HG03064 (cell line): ENCODE data around the gene PMEPA1.
A peak's percentile ranks its signal among the peaks of the same experiment; 100 is the strongest.

Experiments
- ATAC-seq: cut with Tn5 transposase; IDR thresholded peaks from one replicate; pipeline ENCODE4 v1.9.1; 2021; ENCODE audit warnings: low read depth; ENCODE audit not compliant: unreplicated experiment

The PMEPA1 gene

GRCh38 chr20:57680934-57681914 is 28.6 kb downstream of the PMEPA1 start:
- ATAC-seq: no peak

DNA sequence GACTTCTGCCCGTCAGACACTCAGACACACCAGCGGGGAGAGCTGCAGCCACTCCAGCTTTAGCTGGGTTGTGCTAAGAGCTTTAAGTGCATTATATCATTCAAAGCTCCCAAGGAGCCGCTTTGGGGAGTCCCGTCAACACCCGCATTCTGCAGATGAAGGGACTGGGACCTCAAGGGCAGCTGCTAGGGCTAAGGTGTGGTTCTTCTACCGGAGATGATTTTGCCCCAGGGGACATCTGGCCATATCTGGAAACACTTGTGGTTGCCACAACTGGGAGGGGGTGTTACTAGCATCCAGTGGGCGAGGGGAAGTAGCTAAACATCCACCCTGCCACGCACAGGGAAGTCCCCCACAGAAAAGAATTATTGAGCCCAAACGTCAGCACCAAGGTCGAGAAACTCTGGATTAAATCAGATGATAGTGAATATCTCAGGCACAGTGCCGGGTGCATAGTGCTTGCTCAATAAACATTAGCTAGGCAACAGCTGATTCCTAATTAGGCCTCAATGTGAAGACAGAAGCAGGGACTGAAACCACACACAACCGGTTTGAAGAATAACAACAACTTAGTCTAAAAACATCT is 29.6 kb downstream of the PMEPA1 start:
- ATAC-seq: peak; percentile 55

DNA sequence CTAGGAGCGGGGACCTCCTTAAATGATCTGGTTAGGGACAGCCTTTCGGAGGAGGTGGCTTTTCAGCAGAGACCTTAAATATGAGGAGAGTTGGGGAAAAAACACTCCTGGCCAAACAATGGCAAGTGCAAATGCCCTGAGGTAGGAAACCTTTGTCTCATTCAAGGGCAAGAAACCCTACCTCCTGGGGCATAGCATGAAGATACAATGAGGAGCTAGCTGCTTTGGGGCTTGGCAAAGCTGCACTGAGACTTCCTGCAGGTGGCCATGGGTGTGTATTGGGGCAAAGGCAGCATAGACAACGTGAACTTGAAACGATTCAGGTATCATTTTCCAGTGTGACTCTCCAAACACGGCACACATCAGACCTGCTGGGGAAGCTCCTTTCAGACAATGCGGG is 30.7 kb downstream of the PMEPA1 start:
- ATAC-seq: no peak

DNA sequence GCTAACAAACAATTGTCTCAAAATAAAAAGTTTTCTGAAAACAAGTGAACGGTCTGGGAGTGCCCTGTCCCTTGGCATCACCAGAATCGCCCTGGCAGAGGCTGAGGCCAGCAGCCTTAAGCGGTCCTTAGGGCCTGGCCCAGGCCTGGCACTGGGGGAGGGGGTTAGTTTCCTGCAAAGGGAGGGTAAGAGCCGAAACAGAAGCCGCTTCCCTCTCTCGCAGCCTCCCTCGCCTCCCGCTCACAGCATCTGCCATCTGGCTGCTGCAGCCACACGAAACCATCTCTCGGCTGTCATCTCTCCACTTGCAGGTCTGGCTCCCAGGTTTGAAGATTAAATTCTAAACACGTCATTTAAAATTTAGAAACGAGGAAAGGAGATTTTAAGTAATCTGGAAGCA is 31.5 kb downstream of the PMEPA1 start:
- no peak for ATAC-seq

DNA sequence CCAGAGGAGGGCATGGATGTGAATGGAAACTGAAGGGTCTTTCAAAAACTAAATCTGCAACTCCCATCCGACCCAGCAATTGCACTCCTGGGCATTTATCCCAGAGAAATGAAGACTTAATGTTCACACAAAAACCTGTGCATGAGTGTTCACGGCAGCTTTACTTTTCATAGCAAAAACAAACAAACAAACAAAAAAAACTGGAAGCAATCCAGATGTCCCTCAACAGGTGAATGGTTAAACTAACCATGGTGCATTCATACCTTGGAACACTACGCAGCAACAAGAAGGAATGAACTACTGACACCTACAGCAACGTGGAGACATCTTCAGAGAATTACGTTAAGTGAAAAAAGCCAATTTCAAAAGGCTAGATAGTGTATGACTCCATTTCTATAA is 32.2 kb downstream of the PMEPA1 start:
- no peak for ATAC-seq

DNA sequence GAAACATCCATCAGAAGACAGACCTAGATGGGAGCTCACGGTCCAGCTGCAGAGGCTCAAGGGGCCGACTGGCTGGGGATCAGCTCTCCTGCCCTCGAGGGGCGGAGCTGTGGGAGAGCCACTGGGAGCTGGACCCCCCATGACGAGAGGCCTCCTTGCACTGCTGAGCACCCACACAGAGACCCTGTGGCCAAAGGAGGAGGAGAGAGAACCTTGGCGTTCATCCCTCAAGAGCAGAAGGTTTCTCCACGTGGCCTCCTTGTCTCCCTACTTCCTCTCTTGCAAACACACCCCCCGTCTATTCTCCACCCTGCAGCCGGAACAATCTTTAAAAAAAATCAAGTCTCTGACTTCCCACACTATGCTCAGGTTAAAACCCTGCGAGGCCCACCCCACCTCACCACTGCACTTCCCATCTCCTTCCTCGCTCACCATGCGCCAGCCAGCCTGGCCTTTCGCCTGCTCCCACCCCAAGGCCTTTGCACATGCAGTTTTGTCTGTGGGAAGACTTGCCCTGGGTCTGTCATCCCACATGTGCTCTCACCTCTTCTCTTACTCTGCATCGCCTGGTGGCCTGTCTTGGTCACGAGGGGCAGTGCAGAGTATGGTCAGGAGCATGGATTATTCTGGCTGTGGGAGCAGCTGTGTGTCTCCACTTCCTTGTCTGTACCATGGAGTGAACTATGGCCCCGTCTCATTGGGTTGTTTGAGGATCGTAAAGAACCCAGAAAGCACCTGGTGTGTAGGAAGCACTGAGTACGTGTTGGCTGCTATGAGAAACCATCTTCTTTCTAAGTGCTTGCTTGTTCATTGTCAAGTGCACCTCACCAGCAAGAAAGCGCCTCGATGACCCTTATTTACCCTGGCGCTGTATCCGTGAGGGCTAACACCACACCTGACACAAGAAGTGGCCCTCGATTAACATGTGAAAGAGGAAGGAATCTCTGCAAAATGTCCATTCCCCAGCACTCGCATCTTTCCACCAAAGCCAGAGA is 32.9 kb downstream of the PMEPA1 start:
- ATAC-seq: no peak

DNA sequence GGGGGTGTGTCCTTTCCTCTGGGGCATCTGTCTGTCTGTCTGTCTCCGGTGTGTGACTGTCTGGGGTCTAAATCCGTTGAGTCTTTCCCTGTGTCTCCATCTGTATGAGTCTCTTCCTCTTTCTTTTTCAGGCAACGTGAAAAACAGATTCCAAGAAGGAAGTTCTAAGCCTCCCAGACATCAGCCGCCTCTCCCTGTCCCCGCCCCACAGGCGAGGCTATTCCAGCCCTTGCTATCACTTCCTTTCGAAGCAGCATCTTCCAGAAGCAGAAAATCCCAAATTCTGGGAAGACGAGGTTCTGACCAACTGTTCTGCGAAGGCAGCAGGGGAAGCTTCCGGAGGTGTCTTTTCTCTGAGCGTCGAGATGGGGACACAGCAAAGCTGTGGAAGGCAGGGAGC is 34.0 kb downstream of the PMEPA1 start:
- ATAC-seq: no peak

- ATAC-seq: no peak
Measured at GRCh38 chr20:57672953-57673575, 36.8 kb downstream of the PMEPA1 start.

GRCh38 chr20:57672164-57672563 is 37.7 kb downstream of the PMEPA1 start:
- ATAC-seq: no peak

GRCh38 chr20:57671662-57672061 is 38.2 kb downstream of the PMEPA1 start:
- no peak for ATAC-seq

DNA sequence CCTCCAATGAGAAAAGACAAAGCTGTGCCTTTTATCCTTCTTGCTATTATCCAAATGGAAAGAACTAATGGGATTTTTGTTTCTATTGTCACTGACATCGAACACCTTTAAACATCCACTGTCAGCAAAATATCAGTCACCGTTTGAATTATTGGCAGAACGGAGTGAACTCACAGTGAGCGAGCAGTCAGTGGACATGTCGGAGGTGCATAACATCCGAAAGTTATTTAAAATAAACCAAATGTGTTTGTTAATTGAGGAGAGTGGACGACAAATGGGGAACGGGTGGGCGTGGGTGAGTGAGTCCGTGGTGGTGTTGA is 38.8 kb downstream of the PMEPA1 start:
- ATAC-seq: no peak

- ATAC-seq: no peak
Measured at GRCh38 chr20:57670288-57671071, 39.3 kb downstream of the PMEPA1 start.

GRCh38 chr20:57669632-57670031 is 40.2 kb downstream of the PMEPA1 start:
- no peak for ATAC-seq

DNA sequence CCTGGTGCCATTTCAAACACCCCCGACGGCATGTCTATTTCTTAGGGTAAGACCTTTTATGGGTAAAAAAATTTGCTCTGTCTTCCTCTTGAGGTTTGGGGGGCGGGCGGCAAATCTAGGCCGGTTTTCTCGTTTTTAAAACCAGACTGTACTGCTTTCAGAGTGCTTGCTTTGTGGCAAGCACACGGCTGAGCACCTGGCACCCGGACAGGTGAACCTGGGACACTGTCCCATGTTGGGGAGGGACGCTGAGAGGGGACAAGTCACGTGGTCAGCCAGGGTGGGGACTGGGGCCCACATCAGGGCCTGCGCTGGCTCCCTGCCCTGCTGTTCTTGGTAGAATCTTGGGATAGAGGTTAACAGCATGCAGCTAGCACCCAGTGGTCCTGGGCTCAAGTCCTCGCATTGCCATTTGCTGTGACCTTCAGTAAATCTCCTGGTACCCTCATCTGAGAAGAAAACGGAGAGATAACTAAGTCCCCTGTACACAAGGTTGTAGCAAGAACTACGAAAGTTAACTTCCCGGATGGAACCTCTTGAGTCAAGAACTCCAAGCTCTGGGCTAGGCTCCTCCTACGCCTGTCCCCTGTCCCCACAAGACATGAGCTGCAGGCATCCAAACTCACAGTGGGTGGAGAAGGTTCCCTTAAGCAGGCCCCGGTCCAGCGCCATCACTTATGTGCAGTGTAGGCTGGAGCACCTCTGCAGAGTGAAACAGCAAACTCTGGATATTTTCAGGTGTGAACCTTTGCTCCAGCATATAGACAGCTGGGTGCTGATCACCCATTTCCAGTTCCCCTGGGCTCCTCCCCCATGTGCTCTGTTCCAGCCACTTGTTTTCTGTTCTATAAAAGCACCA is 41.7 kb downstream of the PMEPA1 start:
- ATAC-seq: no peak

GRCh38 chr20:57667388-57667787 is 42.4 kb downstream of the PMEPA1 start:
- no peak for ATAC-seq

DNA sequence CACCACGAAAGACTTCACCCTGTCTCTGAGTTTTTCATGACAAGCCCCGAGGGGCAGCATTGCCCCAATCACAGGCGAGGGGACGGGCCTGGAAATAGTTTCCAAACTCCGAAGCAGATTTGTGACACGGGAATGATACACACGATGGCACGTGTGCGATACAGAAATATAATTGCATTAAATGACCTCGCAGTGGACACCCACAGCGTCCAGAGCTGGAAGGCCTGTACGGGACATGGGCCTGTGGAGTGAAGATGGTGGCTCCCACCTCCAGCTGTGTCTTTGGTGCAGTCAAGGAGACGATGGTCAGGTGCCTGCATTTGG is 43.0 kb downstream of the PMEPA1 start:
- no peak for ATAC-seq

GRCh38 chr20:57666106-57666833 is 43.5 kb downstream of the PMEPA1 start:
- no peak for ATAC-seq

DNA sequence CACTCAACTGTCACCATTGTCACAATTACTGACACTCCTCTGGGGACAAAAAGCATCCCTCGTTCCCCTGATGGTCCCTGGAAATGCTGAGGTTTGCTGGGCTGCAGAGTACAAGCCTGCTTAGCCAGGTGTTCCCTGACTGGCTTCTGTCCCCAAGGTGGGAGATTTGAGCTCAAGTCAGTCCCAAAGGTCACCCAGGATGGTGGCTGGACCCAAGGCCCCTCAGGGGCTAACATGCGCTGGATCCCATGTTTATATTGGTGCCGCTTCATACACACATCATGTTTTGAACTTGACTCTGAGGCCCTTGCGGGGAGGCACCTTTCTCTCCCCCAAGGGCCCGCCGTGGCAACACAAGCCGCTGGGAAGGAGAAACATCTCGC is 44.2 kb downstream of the PMEPA1 start:
- ATAC-seq: no peak
